ENCODE results near the gene TEKT3.
A peak's percentile ranks its signal among the peaks of the same experiment; 100 is the strongest.

The TEKT3 gene

GRCh38 chr17:15291674-15292361 lies 49.6 kb downstream of the TEKT3 start:
- Histone ChIP-seq H3K4me3 (ENCODE audit: low read length) (no peak overlapping the region), H3K36me3 (ENCODE audit: control insufficient read depth, insufficient read depth, low read length, severe bottlenecking) (no peaks in the 10 kb centered on the region), H3K9me3 (ENCODE audit: control insufficient read depth, low read length) (no peaks in the 10 kb centered on the region), H3K4me1 (ENCODE audit: control insufficient read depth, insufficient read depth, low read length) (peaks cover 25% of the 10 kb centered on the region), H3K9ac (ENCODE audit: low read length) (no peak overlapping the region), H3K27me3 (replicated peaks; ENCODE audit: control insufficient read depth, insufficient read depth, low read length) (no peaks in the 10 kb centered on the region)
- no peak for DNase-seq (ENCODE audit: low read depth)

GRCh38 chr17:15290605-15291004 lies 50.8 kb downstream of the TEKT3 start:
- Histone ChIP-seq H3K4me1 (ENCODE audit: control insufficient read depth, insufficient read depth, low read length) (peaks cover 25% of the 10 kb centered on the region), H3K4me3 (ENCODE audit: low read length) (no peak overlapping the region), H3K9ac (ENCODE audit: low read length) (no peak overlapping the region), H3K9me3 (ENCODE audit: control insufficient read depth, low read length) (no peaks in the 10 kb centered on the region), H3K27me3 (replicated peaks; ENCODE audit: control insufficient read depth, insufficient read depth, low read length) (no peaks in the 10 kb centered on the region), H3K36me3 (ENCODE audit: control insufficient read depth, insufficient read depth, low read length, severe bottlenecking) (no peaks in the 10 kb centered on the region)
- no peak for DNase-seq (ENCODE audit: low read depth)

GRCh38 chr17:15289285-15290183 lies 51.9 kb downstream of the TEKT3 start:
- no peaks in the 10 kb centered on the region for H3K9me3 ChIP-seq (ENCODE audit: control insufficient read depth, low read length)
- H3K4me3 ChIP-seq (ENCODE audit: low read length): no peak overlapping the region
- H3K9ac ChIP-seq (ENCODE audit: low read length): no peak overlapping the region
- DNase-seq (ENCODE audit: low read depth): peak; percentile 65
- H3K4me1 ChIP-seq (ENCODE audit: control insufficient read depth, insufficient read depth, low read length): peaks cover 25% of the 10 kb centered on the region
- no peaks in the 10 kb centered on the region for H3K27me3 ChIP-seq (replicated peaks; ENCODE audit: control insufficient read depth, insufficient read depth, low read length)
- H3K36me3 ChIP-seq (ENCODE audit: control insufficient read depth, insufficient read depth, low read length, severe bottlenecking): no peaks in the 10 kb centered on the region

- DNase-seq (ENCODE audit: low read depth): no peak
- H3K36me3 ChIP-seq (ENCODE audit: control insufficient read depth, insufficient read depth, low read length, severe bottlenecking): no peaks in the 10 kb centered on the region
- H3K9me3 ChIP-seq (ENCODE audit: control insufficient read depth, low read length): no peaks in the 10 kb centered on the region
- no peak overlapping the region for H3K9ac ChIP-seq (ENCODE audit: low read length)
- H3K4me1 ChIP-seq (ENCODE audit: control insufficient read depth, insufficient read depth, low read length): peaks cover 25% of the 10 kb centered on the region
- no peaks in the 10 kb centered on the region for H3K27me3 ChIP-seq (replicated peaks; ENCODE audit: control insufficient read depth, insufficient read depth, low read length)
- no peak overlapping the region for H3K4me3 ChIP-seq (ENCODE audit: low read length)
Observed at GRCh38 chr17:15288859-15289258, 52.5 kb downstream of the TEKT3 start.

- no peak for DNase-seq (ENCODE audit: low read depth)
- Histone ChIP-seq H3K4me3 (ENCODE audit: low read length) (peak overlapping the region; percentile 64), H3K9me3 (ENCODE audit: control insufficient read depth, low read length) (no peaks in the 10 kb centered on the region), H3K9ac (ENCODE audit: low read length) (peak overlapping the region; percentile 28), H3K36me3 (ENCODE audit: control insufficient read depth, insufficient read depth, low read length, severe bottlenecking) (no peaks in the 10 kb centered on the region), H3K27me3 (replicated peaks; ENCODE audit: control insufficient read depth, insufficient read depth, low read length) (no peaks in the 10 kb centered on the region), H3K4me1 (ENCODE audit: control insufficient read depth, insufficient read depth, low read length) (peaks cover 25% of the 10 kb centered on the region)
Observed at GRCh38 chr17:15287538-15288267, 53.7 kb downstream of the TEKT3 start.

GRCh38 chr17:15285466-15285865 lies 55.9 kb downstream of the TEKT3 start:
- DNase-seq (ENCODE audit: low read depth): no peak
- H3K27me3 ChIP-seq (replicated peaks; ENCODE audit: control insufficient read depth, insufficient read depth, low read length): no peaks in the 10 kb centered on the region

GRCh38 chr17:15284537-15284936 lies 56.9 kb downstream of the TEKT3 start:
- Histone ChIP-seq H3K4me3 (ENCODE audit: low read length) (no peak overlapping the region), H3K36me3 (ENCODE audit: control insufficient read depth, insufficient read depth, low read length, severe bottlenecking) (no peaks in the 10 kb centered on the region), H3K9me3 (ENCODE audit: control insufficient read depth, low read length) (no peaks in the 10 kb centered on the region), H3K27me3 (replicated peaks; ENCODE audit: control insufficient read depth, insufficient read depth, low read length) (no peaks in the 10 kb centered on the region), H3K4me1 (ENCODE audit: control insufficient read depth, insufficient read depth, low read length) (peaks cover 22% of the 10 kb centered on the region), H3K9ac (ENCODE audit: low read length) (no peak overlapping the region)
- no peak for DNase-seq (ENCODE audit: low read depth)

More at GRCh38 chr17:15285466-15285865, 55.9 kb downstream of the TEKT3 start:
- Histone ChIP-seq H3K36me3 (ENCODE audit: control insufficient read depth, insufficient read depth, low read length, severe bottlenecking) (no peaks in the 10 kb centered on the region), H3K9ac (ENCODE audit: low read length) (no peak overlapping the region), H3K4me3 (ENCODE audit: low read length) (no peak overlapping the region), H3K9me3 (ENCODE audit: control insufficient read depth, low read length) (no peaks in the 10 kb centered on the region), H3K4me1 (ENCODE audit: control insufficient read depth, insufficient read depth, low read length) (peaks cover 18% of the 10 kb centered on the region)

- Histone ChIP-seq H3K4me1 (ENCODE audit: control insufficient read depth, insufficient read depth, low read length) (peaks cover 22% of the 10 kb centered on the region), H3K4me3 (ENCODE audit: low read length) (no peak overlapping the region), H3K9ac (ENCODE audit: low read length) (no peak overlapping the region), H3K9me3 (ENCODE audit: control insufficient read depth, low read length) (no peaks in the 10 kb centered on the region), H3K36me3 (ENCODE audit: control insufficient read depth, insufficient read depth, low read length, severe bottlenecking) (no peaks in the 10 kb centered on the region), H3K27me3 (replicated peaks; ENCODE audit: control insufficient read depth, insufficient read depth, low read length) (no peaks in the 10 kb centered on the region)
- DNase-seq (ENCODE audit: low read depth): no peak
Observed at GRCh38 chr17:15284107-15284506, 57.3 kb downstream of the TEKT3 start.

- no peak for DNase-seq (ENCODE audit: low read depth)
- no peaks in the 10 kb centered on the region for H3K9me3 ChIP-seq (ENCODE audit: control insufficient read depth, low read length)
- H3K27me3 ChIP-seq (replicated peaks; ENCODE audit: control insufficient read depth, insufficient read depth, low read length): no peaks in the 10 kb centered on the region
- no peak overlapping the region for H3K9ac ChIP-seq (ENCODE audit: low read length)
- no peak overlapping the region for H3K4me3 ChIP-seq (ENCODE audit: low read length)
- peaks cover 24% of the 10 kb centered on the region for H3K4me1 ChIP-seq (ENCODE audit: control insufficient read depth, insufficient read depth, low read length)
- H3K36me3 ChIP-seq (ENCODE audit: control insufficient read depth, insufficient read depth, low read length, severe bottlenecking): no peaks in the 10 kb centered on the region
Observed at GRCh38 chr17:15281909-15282308, 59.5 kb downstream of the TEKT3 start.

GRCh38 chr17:15278924-15279477 lies 62.4 kb downstream of the TEKT3 start:
- Histone ChIP-seq H3K9ac (ENCODE audit: low read length) (peak overlapping the region; percentile 92), H3K4me3 (ENCODE audit: low read length) (peak overlapping the region; percentile 83), H3K36me3 (ENCODE audit: control insufficient read depth, insufficient read depth, low read length, severe bottlenecking) (no peaks in the 10 kb centered on the region), H3K27me3 (replicated peaks; ENCODE audit: control insufficient read depth, insufficient read depth, low read length) (no peaks in the 10 kb centered on the region), H3K9me3 (ENCODE audit: control insufficient read depth, low read length) (no peaks in the 10 kb centered on the region), H3K4me1 (ENCODE audit: control insufficient read depth, insufficient read depth, low read length) (peaks cover 37% of the 10 kb centered on the region)
- DNase-seq (ENCODE audit: low read depth): peak; percentile 44

- Histone ChIP-seq H3K4me1 (ENCODE audit: control insufficient read depth, insufficient read depth, low read length) (peaks cover 43% of the 10 kb centered on the region), H3K9ac (ENCODE audit: low read length) (peak overlapping the region; percentile 92), H3K27me3 (replicated peaks; ENCODE audit: control insufficient read depth, insufficient read depth, low read length) (no peaks in the 10 kb centered on the region), H3K4me3 (ENCODE audit: low read length) (peak overlapping the region; percentile 83), H3K9me3 (ENCODE audit: control insufficient read depth, low read length) (peaks cover 2% of the 10 kb centered on the region), H3K36me3 (ENCODE audit: control insufficient read depth, insufficient read depth, low read length, severe bottlenecking) (no peaks in the 10 kb centered on the region)
- no peak for DNase-seq (ENCODE audit: low read depth)
Observed at GRCh38 chr17:15278380-15278779, 63.0 kb downstream of the TEKT3 start.
